ENCODE measurements around the gene STXBP5. TPM values are rescaled to one million over a fixed set of nuclear protein-coding genes. Genes with fewer than 3 reads are reported as not detected.

STXBP5 gene
- total and polyA plus RNA-seq, 2 of the 13 experiments (the other 11 are each of a cell fraction or from before 2014, with no cell fraction given): 8.8 to 19.4 TPM

DNA sequence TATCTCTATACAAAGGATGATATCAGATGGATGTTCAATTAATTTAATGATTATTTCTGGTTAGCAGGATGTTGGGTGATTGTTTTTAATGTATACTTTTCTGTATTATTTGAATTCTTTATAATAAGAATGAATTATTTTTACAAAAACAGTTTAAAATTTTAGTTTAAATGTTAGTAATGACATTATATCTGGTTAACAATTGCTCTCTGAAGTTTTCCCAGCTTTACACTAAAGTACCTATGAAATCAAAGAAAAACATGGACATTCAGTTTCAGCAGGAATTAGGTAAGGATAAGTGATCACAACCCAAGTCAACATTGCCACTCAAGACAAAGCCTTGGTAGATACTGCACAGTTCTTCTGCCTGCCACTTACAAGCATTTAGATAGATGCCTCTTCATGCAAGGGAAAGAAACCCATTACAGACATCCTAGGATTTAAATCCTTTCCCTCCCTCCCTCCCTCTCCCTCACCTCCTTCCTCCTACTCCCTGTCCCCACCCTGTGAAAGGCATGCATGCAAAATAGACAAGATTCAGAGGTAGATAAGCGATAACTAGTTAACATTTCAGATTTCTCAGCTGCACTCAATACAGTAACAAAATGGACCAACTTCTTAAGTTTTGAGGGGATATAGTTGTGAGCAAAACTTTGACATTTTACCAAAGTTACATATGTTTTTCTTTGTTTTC lies 143.8 kb downstream of the STXBP5 start (continued):
- TF ChIP-seq, protein P1, sequence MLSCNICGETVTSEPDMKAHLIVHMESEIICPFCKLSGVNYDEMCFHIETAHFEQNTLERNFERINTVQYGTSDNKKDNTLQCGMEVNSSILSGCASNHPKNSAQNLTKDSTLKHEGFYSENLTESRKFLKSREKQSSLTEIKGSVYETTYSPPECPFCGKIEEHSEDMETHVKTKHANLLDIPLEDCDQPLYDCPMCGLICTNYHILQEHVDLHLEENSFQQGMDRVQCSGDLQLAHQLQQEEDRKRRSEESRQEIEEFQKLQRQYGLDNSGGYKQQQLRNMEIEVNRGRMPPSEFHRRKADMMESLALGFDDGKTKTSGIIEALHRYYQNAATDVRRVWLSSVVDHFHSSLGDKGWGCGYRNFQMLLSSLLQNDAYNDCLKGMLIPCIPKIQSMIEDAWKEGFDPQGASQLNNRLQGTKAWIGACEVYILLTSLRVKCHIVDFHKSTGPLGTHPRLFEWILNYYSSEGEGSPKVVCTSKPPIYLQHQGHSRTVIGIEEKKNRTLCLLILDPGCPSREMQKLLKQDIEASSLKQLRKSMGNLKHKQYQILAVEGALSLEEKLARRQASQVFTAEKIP (CRISPR knock-in tag; IDR thresholded peaks at IDR 0.05; ENCODE audit: borderline replicate concordance): no peak
- TF ChIP-seq TAF1 (CRISPR knock-in tag; IDR thresholded peaks at IDR 0.05): no peak
- TF ChIP-seq HNF4G (IDR thresholded peaks at IDR 0.05; ENCODE audit: borderline replicate concordance, low read depth, low read length): no peak
- TF ChIP-seq HNF4G (CRISPR knock-in tag; IDR thresholded peaks at IDR 0.05; ENCODE audit: borderline replicate concordance, low read depth): no peak
- TF ChIP-seq ZNF335 (CRISPR knock-in tag; IDR thresholded peaks at IDR 0.05): no peak

DNA sequence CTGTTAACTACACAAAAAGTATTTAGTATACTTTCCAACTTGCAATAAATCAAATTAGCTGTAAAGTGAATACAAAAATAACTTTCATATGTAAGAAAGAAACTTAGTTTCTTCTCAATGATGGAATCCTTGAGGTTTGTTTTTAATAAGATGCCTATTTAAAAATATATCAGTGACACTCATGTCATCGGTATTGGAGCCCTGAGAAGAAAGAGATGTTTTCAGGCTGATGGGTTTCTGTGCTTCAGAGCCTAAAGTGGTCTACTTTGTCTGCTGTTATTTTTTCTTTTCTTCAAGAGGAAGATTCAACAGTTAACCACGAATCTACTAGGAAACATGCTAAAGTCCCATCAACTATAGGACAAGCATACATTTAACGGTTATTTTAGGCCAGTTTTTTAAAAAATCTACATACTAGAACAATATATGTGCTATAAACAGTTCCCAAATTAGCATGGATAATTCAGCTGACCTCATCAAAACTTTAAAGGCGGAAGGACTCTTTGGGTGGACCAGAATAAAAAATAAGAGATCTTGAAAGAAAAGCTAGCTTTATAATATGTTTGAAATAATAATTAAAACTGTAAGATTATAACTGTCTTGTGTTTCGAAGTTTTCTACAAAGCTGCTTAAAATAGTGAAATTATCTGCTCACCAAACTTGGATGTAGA lies 157.2 kb downstream of the STXBP5 start:
- ChIA-PET POLR2A (no interaction called here), CTCF (ENCODE audit: low intra/inter-chr PET ratio, low total read pairs) (no interaction called here)
- Histone ChIP-seq H3K27ac (ENCODE audit: extremely low read length, insufficient read depth, low read length) (no peak overlapping the region), H3K4me3 (replicated peaks in 1 of 3; ENCODE audit: insufficient read depth in 1 of 3, low read depth in 2 of 3, low read length in 3 of 3) (no peak overlapping the region), H3K36me3 (replicated peaks in 1 of 2; ENCODE audit: control insufficient read depth in 1 of 2, insufficient read depth in 2 of 2, low read length in 2 of 2) (peaks cover 0 to 13% of the 10 kb centered on the region in 2 experiments; a peak in 3 of 5 replicates), H3K79me2 (ENCODE audit: insufficient read depth, low read length) (no peaks in the 10 kb centered on the region), H2AFZ (ENCODE audit: low read length) (no peak overlapping the region), H3K9ac (ENCODE audit: insufficient read depth, low read depth, low read length) (no peak overlapping the region), H3K9me3 (ENCODE audit: low read length) (no peaks in the 10 kb centered on the region), H3K4me2 (ENCODE audit: low read depth, low read length) (no peak overlapping the region), H4K20me1 (ENCODE audit: insufficient read depth, low read length) (no peaks in the 10 kb centered on the region), H3K27me3 (ENCODE audit: control insufficient read depth in 1 of 2, insufficient read depth in 2 of 2, low read length in 2 of 2) (no peaks in the 10 kb centered on the region), H3K4me1 (ENCODE audit: insufficient read depth, low read length) (no peaks in the 10 kb centered on the region)
- in situ Hi-C loops (cut with HindIII; ENCODE audit: extremely low pct_ligation_motif_present, low pct_unique_long_range_greater_than_20kb): no loop called here
- no peak for ATAC-seq
- WGBS (ENCODE audit: low lambda C conversion rate): 93% methylated on average over 5 of the region's 5 CpGs
- FAIRE-seq: no peak
- no peak for DNase-seq (ENCODE audit: low spot score)
- intact Hi-C loops (cut with micrococcal nuclease; ENCODE audit: unreplicated experiment): no loop called here
- BruUV-seq (replicated peaks): no TSS peak
- TF ChIP-seq ZNF33B (CRISPR knock-in tag; IDR thresholded peaks at IDR 0.05): no peak
- TF ChIP-seq MAFF (IDR thresholded peaks at IDR 0.05; ENCODE audit: low read depth, low read length): peak; percentile 90
- peak; percentile 91 to 95 for TF ChIP-seq MAFK (conservative IDR thresholded peaks at IDR 0.05 in 1 of 2, IDR thresholded peaks at IDR 0.05 in 1 of 2; ENCODE audit: low read length in 2 of 2)
